H1 (cell line): ENCODE results near the gene MYOCOS. TPM values are rescaled to one million over a fixed set of nuclear protein-coding genes. Genes with fewer than 3 reads are reported as not detected.

Source experiments
- CTCF ChIA-PET: fragments of 300-600 bp; sonication (Branson Sonifier 250); formaldehyde crosslinking; loops from one replicate; lab custom pipeline; 2021; ENCODE audit not compliant: partially characterized antibody; lab: Charles Lee
- POLR2A ChIA-PET: fragments of 300-600 bp; sonication (Branson Sonifier 250); formaldehyde crosslinking; loops from one replicate; lab custom pipeline; 2021; ENCODE audit warnings: inconsistent platforms; ENCODE audit not compliant: partially characterized antibody; lab: Charles Lee
- DNase-seq, 2 experiments: peaks; one replicate each; pipeline versions ENCODE4 v3.0.0 to v3.0.0-alpha.2; 2010 to 2022; ENCODE audit warnings: low spot score in 2 of 2, low read depth in 1 of 2, mixed read lengths in 1 of 2
- FAIRE-seq: peaks from 2 replicates; lab custom pipeline; 2011; peaks lifted over from hg19 to GRCh38; lab: Jason Lieb, UNC
- H2AFZ ChIP-seq: 2 replicates; pipeline ENCODE4 v1.8.1; 2012; ENCODE audit warnings: low read length, inconsistent platforms
- H2AK5ac ChIP-seq: 2 replicates; pipeline ENCODE4 v1.6.1; 2013; ENCODE audit warnings: low read depth, low read length
- H2BK120ac ChIP-seq: replicated peaks from 2 replicates; pipeline ENCODE3; 2013; ENCODE audit warnings: low read depth, low read length, inconsistent platforms
- H2BK12ac ChIP-seq: 2 replicates; pipeline ENCODE4 v1.6.1; 2013; ENCODE audit warnings: low read depth, low read length
- H2BK15ac ChIP-seq: 2 replicates; pipeline ENCODE4 v1.6.1; 2013; ENCODE audit warnings: low read length
- H2BK20ac ChIP-seq: 2 replicates; pipeline ENCODE4 v1.6.1; 2013; ENCODE audit warnings: low read length
- H2BK5ac ChIP-seq: 2 replicates; pipeline ENCODE4 v1.6.1; 2013; ENCODE audit warnings: low read depth, low read length
- H3K14ac ChIP-seq: 2 replicates; pipeline ENCODE4 v1.6.1; 2013; ENCODE audit warnings: inconsistent platforms; ENCODE audit not compliant: insufficient read length
- H3K18ac ChIP-seq: 2 replicates; pipeline ENCODE4 v1.6.1; 2013; ENCODE audit warnings: low read length; ENCODE audit errors: extremely low read depth
- H3K23ac ChIP-seq: 2 replicates; pipeline ENCODE4 v1.6.1; 2013; ENCODE audit warnings: inconsistent platforms; ENCODE audit not compliant: insufficient read length
- H3K23me2 ChIP-seq: 2 replicates; pipeline ENCODE4 v1.6.1; 2013; ENCODE audit warnings: low read depth, low read length
- H3K27ac ChIP-seq: 2 replicates; pipeline ENCODE4 v1.6.1; 2011; ENCODE audit warnings: low read depth, low read length, inconsistent platforms
- H3K27me3 ChIP-seq, 4 experiments: replicated peaks in 1 of 4; 1 replicate in 1 of 4; 2 replicates in 3 of 4; pipeline versions ENCODE4 v1.6.1 to v1.8.1; 2011 to 2013; ENCODE audit warnings: low read length in 3 of 4, mild to moderate bottlenecking in 3 of 4, inconsistent platforms in 2 of 4, mixed read lengths in 2 of 4, moderate library complexity in 1 of 4; ENCODE audit not compliant: control insufficient read depth in 3 of 4, insufficient read depth in 3 of 4; ENCODE audit errors: extremely low read depth in 1 of 4
- H3K36me3 ChIP-seq, 4 experiments: 2 replicates each; pipeline versions ENCODE4 v1.6.1 to v1.8.1; 2011 to 2013; ENCODE audit warnings: mild to moderate bottlenecking in 4 of 4, low read length in 3 of 4, moderate library complexity in 2 of 4, control low read depth in 1 of 4, inconsistent platforms in 1 of 4; ENCODE audit not compliant: insufficient read depth in 4 of 4, control insufficient read depth in 2 of 4
- H3K4ac ChIP-seq: replicated peaks from 2 replicates; pipeline ENCODE3; 2013; ENCODE audit warnings: low read length, low read depth, mixed read lengths, inconsistent platforms; ENCODE audit not compliant: insufficient read length
- H3K4me1 ChIP-seq, 4 experiments: replicated peaks in 1 of 4; 1 replicate in 1 of 4; 2 replicates in 3 of 4; pipeline versions ENCODE4 v1.6.1 to v1.8.1; 2011 to 2013; ENCODE audit warnings: low read length in 3 of 4, inconsistent platforms in 2 of 4, mixed read lengths in 1 of 4; ENCODE audit not compliant: insufficient read depth in 4 of 4, control insufficient read depth in 3 of 4
- H3K4me2 ChIP-seq, 2 experiments: 2 replicates each; pipeline versions ENCODE4 v1.6.1 to v1.8.1; 2011 to 2013; ENCODE audit warnings: low read depth in 2 of 2, low read length in 2 of 2, control low read depth in 1 of 2, inconsistent platforms in 1 of 2, mild to moderate bottlenecking in 1 of 2; ENCODE audit not compliant: insufficient read depth in 1 of 2
- H3K4me3 ChIP-seq, 4 experiments: fragments of 200-600, 300-600 bp in 1 of 4; sonication (generic), shearing (Covaris generic), sonication (Bioruptor Twin) in 1 of 4; 2 replicates each; pipeline versions ENCODE4 v1.5.1 to v1.8.1; 2011 to 2016; ENCODE audit warnings: low read length in 4 of 4, low read depth in 3 of 4, control low read depth in 2 of 4, inconsistent platforms in 2 of 4, mild to moderate bottlenecking in 2 of 4, mixed read lengths in 1 of 4, moderate library complexity in 1 of 4; ENCODE audit not compliant: insufficient read depth in 2 of 4; ENCODE audit errors: extremely low read depth in 1 of 4
- H3K56ac ChIP-seq: replicated peaks from 2 replicates; pipeline ENCODE3; 2013; ENCODE audit warnings: low read depth, mild to moderate bottlenecking, mixed read lengths, low read length, inconsistent platforms; ENCODE audit not compliant: insufficient read length
- H3K79me1 ChIP-seq: 2 replicates; pipeline ENCODE4 v1.6.1; 2013; ENCODE audit warnings: low read depth, low read length, control low read depth
- H3K79me2 ChIP-seq, 2 experiments: 2 replicates each; pipeline versions ENCODE4 v1.6.1 to v1.8.1; 2012 to 2013; ENCODE audit warnings: low read length in 2 of 2, mild to moderate bottlenecking in 2 of 2, inconsistent platforms in 1 of 2; ENCODE audit not compliant: insufficient read depth in 2 of 2, control insufficient read depth in 1 of 2
- H3K9ac ChIP-seq, 4 experiments: replicated peaks in 1 of 4; 1 replicate in 1 of 4; 2 replicates in 3 of 4; pipeline versions ENCODE4 v1.6.1 to v1.8.1; 2011 to 2013; ENCODE audit warnings: low read depth in 3 of 4, low read length in 3 of 4, control low read depth in 2 of 4, mild to moderate bottlenecking in 2 of 4, moderate library complexity in 2 of 4, inconsistent platforms in 1 of 4; ENCODE audit errors: extremely low read depth in 1 of 4
- H3K9me3 ChIP-seq, 2 experiments: 2 replicates each; pipeline versions ENCODE4 v1.6.1 to v1.8.1; 2012 to 2013; ENCODE audit warnings: mild to moderate bottlenecking in 2 of 2, moderate library complexity in 2 of 2, control low read depth in 1 of 2, inconsistent platforms in 1 of 2, low read depth in 1 of 2, low read length in 1 of 2, mixed read lengths in 1 of 2; ENCODE audit not compliant: insufficient read depth in 2 of 2
- H4K20me1 ChIP-seq, 2 experiments: replicated peaks in 1 of 2; 2 replicates each; pipeline versions ENCODE3 to v1.8.1; 2011 to 2013; ENCODE audit warnings: inconsistent platforms in 2 of 2, low read length in 2 of 2, mild to moderate bottlenecking in 1 of 2; ENCODE audit not compliant: insufficient read depth in 2 of 2, control insufficient read depth in 1 of 2
- H4K5ac ChIP-seq: 2 replicates; pipeline ENCODE4 v1.6.1; 2013; ENCODE audit warnings: low read length, low read depth, mixed read lengths, inconsistent platforms; ENCODE audit not compliant: insufficient read length
- H4K8ac ChIP-seq: 2 replicates; pipeline ENCODE4 v1.8.0; 2013; ENCODE audit warnings: mild to moderate bottlenecking, moderate library complexity, low read length, inconsistent platforms; ENCODE audit not compliant: insufficient read depth; ENCODE audit errors: extremely low read depth
- H4K91ac ChIP-seq: replicated peaks from 2 replicates; pipeline ENCODE3; 2013; ENCODE audit warnings: low read length, mixed read lengths, inconsistent platforms; ENCODE audit not compliant: insufficient read length
- E2F6 ChIP-seq: IDR thresholded peaks from 2 replicates; pipeline ENCODE4 v1.6.1; 2012; ENCODE audit warnings: inconsistent platforms
- WGBS, 2 experiments: shearing (Covaris generic) in 1 of 2; methylation state at CpG; one replicate each; pipeline versions ENCODE4 v1.1.6 to v1.1.7; 2013 to 2015; ENCODE audit warnings: low lambda C conversion rate in 2 of 2, mixed read lengths in 2 of 2, inconsistent platforms in 1 of 2, low coverage in 1 of 2, missing lambda C conversion rate in 1 of 2; ENCODE audit not compliant: insufficient replicate concordance in 2 of 2, insufficient coverage in 1 of 2, insufficient read length in 1 of 2; ENCODE audit errors: extremely low coverage in 1 of 2, missing lambda C conversion rate in 1 of 2; 5-methylcytosine and 5-hydroxymethylcytosine counted together
- polyA plus RNA-seq, 7 experiments: library from polyadenylated mRNA; depleted of rRNA in 3 of 7; stranded (reverse) in 5 of 7; unstranded in 2 of 7; fragments of >200 nt in 5 of 7; fragments of 200-250 nt in 2 of 7; gene quantifications; 1 replicate in 5 of 7; 2 replicates in 1 of 7; 4 replicates in 1 of 7; pipeline versions ENCODE4 v1.2.1 to v1.2.3, GENCODE V29; 2011 to 2013; ENCODE audit warnings: missing spikeins in 2 of 7, mixed read lengths in 2 of 7
- total RNA-seq: library from RNA; stranded (reverse); fragmentation: NEBNext Ultra II Directional; extraction: Animal tissue kit (Norgen Biotek cat#: 25700); gene quantifications from 2 replicates; pipeline ENCODE4 v1.2.1, GENCODE V29; 2021

Gene MYOCOS
- total and polyA plus RNA-seq, 2 of the 8 experiments (the other 6 are each of a cell fraction or from before 2014, with no cell fraction given) = not detected

GRCh38 chr1:171616586-171616985 is 5.5 kb upstream of the MYOCOS start:
- no peak overlapping the region for H3K4ac ChIP-seq
- H4K91ac ChIP-seq = no peak overlapping the region
- 75% methylated on average over 2 of the region's 2 CpGs; no CpG with 5 or more reads in 1 of the 2 experiments for WGBS, 2 experiments
- no peak overlapping the region for H2BK20ac ChIP-seq
- no peak overlapping the region for H2AK5ac ChIP-seq
- DNase-seq = no peak
- H2BK12ac ChIP-seq = no peak overlapping the region
- H2AFZ ChIP-seq = no peak overlapping the region
- H4K5ac ChIP-seq = no peak overlapping the region
- no peak overlapping the region for H3K14ac ChIP-seq
- no peak overlapping the region for H3K23ac ChIP-seq
- no peaks in the 10 kb centered on the region for H4K20me1 ChIP-seq
- no peak overlapping the region for H3K9ac ChIP-seq
- no peaks in the 10 kb centered on the region for H3K23me2 ChIP-seq
- no peaks in the 10 kb centered on the region for H3K9me3 ChIP-seq
- no peaks in the 10 kb centered on the region for H3K36me3 ChIP-seq
- no peak overlapping the region for H4K8ac ChIP-seq
- H2BK15ac ChIP-seq = no peak overlapping the region
- H2BK120ac ChIP-seq = no peak overlapping the region
- no peak overlapping the region for H3K27ac ChIP-seq
- no peak overlapping the region for H3K4me2 ChIP-seq
- no peaks in the 10 kb centered on the region for H3K79me2 ChIP-seq
- FAIRE-seq = no peak
- H3K18ac ChIP-seq = no peak overlapping the region
- no peaks in the 10 kb centered on the region for H3K79me1 ChIP-seq
- no peak overlapping the region for H2BK5ac ChIP-seq
- no peak overlapping the region for H3K4me3 ChIP-seq
- H3K56ac ChIP-seq = no peak overlapping the region
- no peak for TF ChIP-seq E2F6
- H3K27me3 ChIP-seq = no peaks in the 10 kb centered on the region
- H3K4me1 ChIP-seq = 0 out of 7 replicates have a peak, but pooled peaks cover 0 to 2% (median 0%) of the 10 kb centered on the region in 4 experiments
- ChIA-PET POLR2A (interaction anchor here (1.1 kb wide), 1 partner anchor 9 kb away, joined by 4 read pairs; no protein-coding TSS in a partner anchor), CTCF (interaction anchor here (0.9 to 2.0 kb wide), 2 partner anchors 10 to 28 kb away, joined by 3 to 7 read pairs; no protein-coding TSS in a partner anchor)
